ENCODE data around the gene STK25.
A peak's percentile ranks its signal among the peaks of the same experiment; 100 is the strongest.

STK25 gene

GRCh38 chr2:241508240-241509154, at the start of gene STK25:
Gene STK25 (minus strand): TSS chr2:241508584. CDS start chr2:241508035, 549 bp downstream.
- peak; percentile 93 for DNase-seq

GRCh38 chr2:241556746-241557145, 48.4 kb upstream of the STK25 start:
- no peak for DNase-seq

DNA sequence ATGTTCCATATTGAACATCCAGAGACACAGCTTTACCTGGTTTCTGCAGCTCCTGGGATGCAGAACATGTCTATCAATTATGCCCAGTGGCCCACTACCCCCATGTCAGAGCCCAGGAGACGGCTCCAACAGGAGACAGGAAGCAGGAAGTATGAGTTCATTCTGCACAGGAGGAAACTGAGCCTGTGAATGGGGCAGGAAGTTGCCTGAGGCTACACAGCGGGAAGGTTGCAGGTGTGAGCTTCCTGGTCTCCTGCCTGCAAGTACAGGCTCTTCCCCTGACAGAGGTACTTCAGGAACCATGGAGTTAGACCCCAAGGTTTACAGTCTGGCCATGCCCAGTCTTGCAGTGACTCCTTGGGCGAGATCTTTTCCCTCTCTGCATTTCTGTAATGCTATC, 47.3 kb upstream of the STK25 start:
- no peak for DNase-seq

DNA sequence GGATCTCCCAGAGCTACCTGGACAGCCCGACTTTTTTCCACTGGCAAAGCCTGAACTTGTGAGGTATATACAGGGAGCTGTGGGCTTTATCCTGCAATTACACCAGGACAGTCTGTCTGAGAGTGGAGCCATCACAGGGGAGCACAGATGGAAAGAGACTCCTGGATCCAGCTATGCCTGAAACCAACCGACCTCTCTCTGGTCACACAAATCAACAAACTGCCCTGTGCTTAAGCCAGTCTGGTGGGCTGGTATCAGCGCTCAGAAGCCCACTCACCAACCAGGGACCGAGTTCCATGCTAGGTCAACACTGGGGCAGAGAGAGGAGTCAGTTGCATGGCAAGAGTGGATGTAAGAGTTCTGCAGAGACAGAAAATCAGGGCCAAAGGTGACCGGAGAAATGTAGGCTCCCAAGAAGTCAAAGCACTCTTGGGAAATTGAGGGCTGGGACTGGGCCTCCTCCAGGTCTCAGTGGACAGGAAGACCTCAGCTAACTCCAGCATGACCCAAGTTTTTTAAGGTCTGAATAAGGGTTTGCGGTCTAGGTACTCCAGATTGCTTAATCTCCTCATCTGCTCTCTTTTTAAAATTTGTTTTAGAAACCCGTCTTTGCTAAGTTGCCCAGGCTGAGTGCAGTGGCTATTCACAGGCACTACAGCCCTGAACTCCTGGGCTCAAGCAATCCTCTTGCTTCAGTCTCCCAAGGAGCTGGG, 46.4 kb upstream of the STK25 start:
- DNase-seq, result no peak

GRCh38 chr2:241553981-241554380, 45.6 kb upstream of the STK25 start:
- DNase-seq, result no peak

DNA sequence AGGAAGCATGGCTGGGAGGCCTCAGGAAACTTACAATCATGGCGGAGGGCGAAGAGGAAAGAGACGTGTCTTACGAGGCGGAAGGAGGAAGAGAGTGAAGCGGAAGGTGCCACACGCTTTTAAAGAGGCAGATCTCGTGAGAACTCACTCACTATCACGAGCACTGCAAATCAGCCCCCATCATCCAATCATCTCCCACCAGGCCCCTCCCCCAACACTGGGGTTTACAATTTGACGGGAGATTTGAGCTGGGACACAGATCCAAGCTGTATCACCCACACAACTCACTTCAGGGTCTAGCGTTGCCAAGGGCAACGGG, 45.1 kb upstream of the STK25 start:
- DNase-seq, result no peak

DNA sequence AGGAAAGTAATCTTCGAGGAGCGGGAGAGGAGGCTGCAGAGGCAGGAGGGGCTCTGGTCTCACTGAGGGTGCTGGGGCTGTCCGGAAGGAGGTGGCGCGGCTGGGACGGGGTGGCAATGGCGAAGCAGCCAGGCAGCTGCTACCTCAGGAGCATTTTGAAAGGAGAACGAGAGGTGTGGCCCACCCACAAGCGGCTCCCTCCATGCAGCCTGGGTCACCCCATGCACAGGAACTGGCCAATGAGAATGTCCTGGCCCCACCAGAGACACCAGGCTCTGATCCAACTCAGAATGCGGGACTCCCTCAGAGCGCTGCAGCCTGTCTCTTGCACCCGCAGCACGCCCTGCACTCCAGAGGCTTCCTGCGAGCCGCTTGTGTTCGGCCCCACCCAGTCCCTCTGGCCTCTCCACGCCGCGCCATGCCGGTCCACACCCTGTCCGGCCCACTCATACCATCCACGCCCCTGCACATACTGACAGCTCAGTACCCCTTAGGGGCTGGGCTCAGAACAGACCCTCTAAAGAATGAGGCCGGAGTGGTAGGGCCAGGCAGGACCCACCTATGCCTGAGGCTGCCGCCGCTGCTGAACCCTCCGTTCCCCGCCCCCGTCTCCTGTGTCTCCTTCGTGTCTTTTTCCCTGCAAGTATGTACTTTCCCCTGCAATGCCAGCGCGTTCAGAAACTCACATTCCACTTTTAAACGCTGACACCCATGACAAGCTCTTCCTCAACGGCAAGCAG, 43.8 kb upstream of the STK25 start:
- DNase-seq, result no peak

DNA sequence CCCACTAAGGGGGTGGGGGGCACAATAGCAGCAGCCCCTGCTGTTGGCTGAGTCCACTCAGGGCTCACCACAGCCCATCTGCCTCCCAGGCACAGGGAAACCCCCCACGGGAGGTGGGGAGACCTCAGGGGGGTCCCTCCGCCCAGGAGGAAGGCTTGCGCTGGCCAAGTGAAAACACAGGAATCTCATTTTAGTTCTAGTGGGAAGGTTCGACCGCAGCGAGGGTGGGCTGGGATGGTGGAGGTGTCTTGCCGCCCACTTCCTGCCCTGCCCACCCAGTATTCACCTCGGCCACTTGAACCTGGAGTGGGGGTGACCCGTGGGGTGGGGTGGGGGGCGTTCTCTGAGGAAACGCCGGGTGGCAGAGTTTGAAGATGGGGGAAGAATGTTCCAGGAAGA, 43.2 kb upstream of the STK25 start:
- no peak for DNase-seq

DNA sequence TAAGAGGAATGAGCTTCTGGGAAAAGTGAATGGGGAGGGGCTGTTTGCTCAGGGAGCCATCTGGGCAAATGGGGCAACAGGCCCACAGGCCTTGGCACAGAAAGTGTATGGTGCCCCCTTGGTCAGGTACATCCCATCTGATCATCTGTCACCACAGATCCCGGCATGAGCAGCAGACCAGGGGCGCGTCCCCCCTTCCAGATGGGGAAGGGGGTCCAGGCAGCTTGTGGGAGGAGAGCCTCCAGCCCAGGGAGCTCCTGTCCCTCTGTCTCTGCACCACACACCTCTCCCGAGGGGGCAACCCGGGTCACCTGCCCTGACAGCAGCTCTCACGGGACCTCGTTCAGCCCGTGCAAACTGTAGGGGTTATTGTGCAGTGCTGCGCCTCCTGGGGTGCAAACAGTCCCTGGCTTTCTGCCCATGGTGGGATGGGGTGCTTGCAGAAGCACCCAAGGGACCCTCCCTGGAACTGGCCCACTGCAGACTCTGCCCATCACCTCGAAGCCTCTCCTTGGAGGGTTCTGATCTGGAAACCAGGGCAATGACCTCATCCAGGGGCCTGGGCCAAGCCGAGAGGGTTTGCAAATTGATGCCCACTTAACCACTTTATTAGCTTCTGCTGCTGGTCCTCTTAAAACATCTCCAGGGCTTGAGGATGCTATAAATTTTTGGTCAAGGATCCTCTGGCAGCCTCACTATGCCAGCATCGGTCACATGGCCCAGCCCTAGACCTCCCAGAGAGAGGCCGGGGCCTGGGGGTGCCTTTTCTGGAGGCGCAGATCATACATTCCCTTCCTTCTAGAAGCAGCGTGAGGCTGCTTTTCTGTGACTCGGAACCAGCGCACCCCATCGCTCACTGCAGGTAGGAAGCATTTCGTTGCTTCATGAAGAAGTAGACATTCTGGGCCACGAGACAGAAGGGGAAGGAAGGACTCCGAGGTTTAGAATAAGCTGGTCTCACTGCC, 42.5 kb upstream of the STK25 start:
- DNase-seq, result no peak

DNA sequence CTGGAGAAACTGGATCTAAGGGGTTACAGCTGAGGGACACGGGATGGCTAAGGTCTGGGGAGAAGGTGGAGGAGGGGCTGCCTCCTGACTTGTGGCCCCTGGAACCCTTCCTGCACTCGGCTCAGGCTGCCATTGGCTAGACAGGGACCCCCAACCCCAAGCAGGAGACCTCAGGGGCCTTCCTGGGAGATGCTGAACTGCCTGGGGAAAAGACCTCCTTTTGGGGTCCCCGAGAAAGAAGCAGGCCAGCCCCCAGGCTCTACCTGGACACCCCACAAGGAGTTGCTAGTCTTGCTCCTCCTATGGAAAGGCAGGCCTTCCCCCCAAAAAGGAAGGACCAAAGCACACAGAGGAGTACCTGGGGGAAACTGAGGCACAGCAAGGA, 40.1 kb upstream of the STK25 start:
- no peak for DNase-seq

- no peak for DNase-seq
Observed at GRCh38 chr2:241547781-241548450, 39.5 kb upstream of the STK25 start.

DNA sequence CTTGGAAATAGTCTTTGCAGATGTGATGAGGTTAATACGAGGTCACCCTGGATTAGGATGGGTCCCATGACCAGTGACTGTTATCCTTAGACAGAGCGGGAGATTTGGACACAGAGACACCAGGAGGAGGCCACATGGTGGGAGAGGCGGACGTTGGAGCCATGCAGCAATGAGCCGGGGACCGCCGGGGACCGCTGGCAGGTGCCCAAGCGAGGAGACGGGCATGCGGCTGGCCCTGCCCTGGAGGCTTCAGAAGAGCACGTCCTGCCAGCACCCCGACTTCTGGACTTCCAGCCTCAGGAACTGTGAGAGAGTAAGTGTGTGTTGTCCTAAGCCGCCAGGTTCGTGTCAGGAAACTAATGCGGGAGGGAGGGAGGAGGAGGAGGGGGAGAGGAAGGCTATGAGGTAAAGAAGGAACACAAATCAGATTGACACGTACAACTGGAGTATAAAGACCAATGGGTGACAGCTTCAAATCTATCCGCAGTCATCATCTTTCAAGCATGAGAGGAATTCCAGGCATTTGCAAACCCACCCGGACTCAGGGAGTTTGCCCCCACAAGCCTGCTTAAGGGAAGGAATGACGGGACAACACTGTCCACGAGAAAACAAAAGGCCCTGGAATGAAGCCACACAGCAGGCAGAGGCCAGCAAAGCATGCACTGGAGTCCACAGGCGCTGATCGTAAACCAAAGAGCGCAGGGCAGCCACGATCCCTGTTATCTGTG, 38.6 kb upstream of the STK25 start:
- no peak for DNase-seq

DNA sequence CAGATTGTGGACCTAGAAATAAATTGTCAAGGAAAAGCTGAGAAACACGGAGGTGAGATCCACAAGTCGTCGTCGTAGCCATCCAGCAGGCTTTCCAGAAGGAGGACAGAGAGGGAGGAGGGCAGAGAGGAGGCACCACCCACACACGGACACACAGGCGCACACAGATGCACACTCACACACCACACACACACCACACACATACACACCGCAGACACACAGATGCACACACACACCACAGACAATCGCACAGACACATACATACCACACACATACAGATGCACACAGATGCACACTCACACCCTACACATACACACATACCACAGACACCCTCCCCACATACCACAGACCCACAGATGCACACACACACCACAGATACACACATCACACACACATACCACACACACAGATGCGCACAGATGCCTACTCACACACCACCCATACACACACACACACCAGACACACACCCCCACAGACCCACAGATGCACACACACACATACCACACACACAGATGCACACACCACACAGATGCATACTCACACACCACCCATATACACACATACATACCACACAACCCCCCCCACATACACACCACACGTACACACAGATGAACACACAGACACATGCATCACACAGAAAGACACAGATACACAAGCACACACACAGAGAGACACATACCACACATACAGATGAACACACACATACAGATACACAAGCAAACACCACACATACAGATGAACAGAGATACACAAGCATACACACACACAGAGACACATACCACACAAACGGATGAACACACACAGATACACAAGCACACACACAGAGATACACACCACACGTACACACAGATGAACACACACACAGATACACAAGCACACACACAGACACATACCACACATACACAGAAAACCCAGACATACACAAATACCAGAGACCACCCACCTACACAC, 37.4 kb upstream of the STK25 start:
- no peak for DNase-seq

GRCh38 chr2:241545106-241545505, 36.7 kb upstream of the STK25 start:
- no peak for DNase-seq

DNA sequence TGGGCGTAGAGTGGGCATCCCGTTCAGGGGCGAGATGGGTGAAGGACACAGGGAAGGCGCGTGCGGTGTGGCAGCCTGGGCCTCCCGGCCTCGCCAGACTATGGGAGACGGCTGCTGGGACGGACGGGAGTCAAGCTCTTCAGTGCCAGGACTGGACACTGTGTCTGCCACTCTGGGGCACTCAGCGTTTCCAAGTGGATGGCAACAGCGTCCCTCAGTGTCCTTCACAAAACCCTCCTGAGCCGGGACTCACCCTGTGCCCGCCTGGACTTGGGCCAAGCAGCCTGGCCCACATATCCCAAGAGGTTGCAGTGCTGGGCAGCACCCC, 33.9 kb upstream of the STK25 start:
- no peak for DNase-seq

GRCh38 chr2:241541564-241542277, 33.3 kb upstream of the STK25 start:
- DNase-seq, result no peak

DNA sequence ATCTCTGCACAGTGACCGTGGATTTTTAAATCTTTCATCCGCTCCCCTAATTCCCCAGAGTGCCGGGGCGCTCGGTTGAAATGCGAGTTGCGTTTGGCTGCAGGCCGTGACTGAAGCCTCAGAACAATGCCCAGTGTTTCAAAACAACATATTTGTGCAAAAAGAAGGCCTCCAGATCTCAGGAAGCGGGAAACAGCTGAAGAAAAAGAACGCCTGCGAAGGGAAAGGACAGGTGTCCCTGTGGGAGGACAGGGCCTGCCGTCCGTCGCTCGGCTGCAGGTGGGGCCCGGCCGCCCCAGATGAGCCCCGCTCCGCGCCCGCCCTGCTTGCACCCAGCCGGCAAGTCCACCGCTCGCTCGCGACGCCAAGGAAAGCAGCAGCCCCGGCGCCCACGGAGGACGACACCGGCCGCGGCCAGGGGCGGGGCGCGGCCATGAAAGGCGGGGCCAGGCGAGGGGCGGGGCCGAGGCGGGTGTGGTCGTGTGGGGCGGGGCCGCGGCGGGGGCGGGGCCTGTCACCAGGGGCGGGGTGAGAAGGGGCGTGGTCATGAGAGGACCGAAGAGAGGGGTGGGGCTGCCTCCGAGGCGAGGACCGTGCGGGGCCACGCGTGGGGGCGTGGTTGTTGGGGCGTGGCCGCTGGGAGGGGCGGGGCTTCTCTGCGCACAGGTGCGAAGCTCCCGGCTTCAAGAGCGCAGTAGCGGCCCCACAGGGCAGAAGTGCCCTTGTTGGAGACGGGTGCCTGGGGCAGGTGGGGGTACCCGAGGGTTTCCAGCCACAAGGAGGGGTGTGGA, 32.6 kb upstream of the STK25 start:
- DNase-seq, result peak; percentile 47

GRCh38 chr2:241540401-241540770, 32.0 kb upstream of the STK25 start:
- DNase-seq, result no peak

Measured in NCI-H2227 treated with DMSO at 0.1 percent for 48 hours (cell line).